Type B pancreatic cell (in vitro differentiated cells): ENCODE results near the gene MYL2. TPM values are rescaled to one million over a fixed set of nuclear protein-coding genes. Genes with fewer than 3 reads are reported as not detected.

Source experiments
- DNase-seq: peaks from one replicate; pipeline ENCODE4 v3.0.0; 2021; ENCODE audit warnings: mixed read lengths; ENCODE audit not compliant: unreplicated experiment; ENCODE audit errors: extremely low spot score
- H3K27ac Mint-ChIP-seq: 2 replicates; pipeline ENCODE4 v1.8.0; 2021; ENCODE audit warnings: mild to moderate bottlenecking, mixed read lengths
- H3K27me3 Mint-ChIP-seq: 2 replicates; pipeline ENCODE4 v1.8.0; 2021; ENCODE audit warnings: mixed read lengths
- H3K36me3 Mint-ChIP-seq: 2 replicates; pipeline ENCODE4 v1.8.0; 2021; ENCODE audit warnings: mixed read lengths
- H3K4me1 Mint-ChIP-seq: one replicate; pipeline ENCODE4 v1.8.0; 2021; ENCODE audit warnings: mixed read lengths; ENCODE audit not compliant: unreplicated experiment
- H3K4me3 Mint-ChIP-seq: 2 replicates; pipeline ENCODE4 v1.8.0; 2021; ENCODE audit warnings: mild to moderate bottlenecking, mixed read lengths
- H3K9me3 Mint-ChIP-seq: 2 replicates; pipeline ENCODE4 v1.8.0; 2021; ENCODE audit warnings: mixed read lengths
- total RNA-seq: library from RNA; stranded (reverse); gene quantifications from 2 replicates; pipeline ENCODE4 v1.2.1, GENCODE V29; 2021; ENCODE audit warnings: low replicate concordance
- TF ChIP-seq, protein P1 (sequence below): fragments of 200-600 bp; sonication (generic); conservative IDR thresholded peaks from 2 replicates; pipeline ENCODE4 v1.5.0; 2021; ENCODE audit warnings: antibody characterized with exemption, mild to moderate bottlenecking

MYL2 gene
- total RNA-seq, 1 donor from 2014 or later = not detected

DNA sequence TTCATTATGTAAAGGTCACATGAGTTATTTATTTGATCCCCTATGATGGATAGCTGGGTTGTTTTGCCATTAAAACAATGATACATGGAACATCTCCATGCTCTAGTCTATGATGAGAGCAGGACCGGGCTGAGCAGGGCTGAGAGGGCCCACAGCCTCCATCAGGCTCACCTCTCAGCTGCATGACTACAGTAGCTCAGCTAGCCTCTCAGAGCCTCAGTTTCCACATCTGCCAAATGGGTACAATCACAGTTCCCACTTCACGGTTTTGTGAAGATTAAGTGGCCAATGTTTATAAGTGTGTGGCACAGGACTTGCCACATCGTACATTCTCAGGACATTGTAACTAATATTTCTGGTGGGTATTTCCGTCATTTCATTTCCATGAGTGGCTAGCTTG lies 19.9 kb upstream of the MYL2 start:
- Mint-ChIP-seq H3K27me3 (peaks cover 17% of the 10 kb centered on the region), H3K9me3 (peaks cover 5% of the 10 kb centered on the region), H3K36me3 (no peaks in the 10 kb centered on the region), H3K27ac (no peak overlapping the region), H3K4me1 (peaks cover 8% of the 10 kb centered on the region), H3K4me3 (no peak overlapping the region)
- TF ChIP-seq, protein P1, sequence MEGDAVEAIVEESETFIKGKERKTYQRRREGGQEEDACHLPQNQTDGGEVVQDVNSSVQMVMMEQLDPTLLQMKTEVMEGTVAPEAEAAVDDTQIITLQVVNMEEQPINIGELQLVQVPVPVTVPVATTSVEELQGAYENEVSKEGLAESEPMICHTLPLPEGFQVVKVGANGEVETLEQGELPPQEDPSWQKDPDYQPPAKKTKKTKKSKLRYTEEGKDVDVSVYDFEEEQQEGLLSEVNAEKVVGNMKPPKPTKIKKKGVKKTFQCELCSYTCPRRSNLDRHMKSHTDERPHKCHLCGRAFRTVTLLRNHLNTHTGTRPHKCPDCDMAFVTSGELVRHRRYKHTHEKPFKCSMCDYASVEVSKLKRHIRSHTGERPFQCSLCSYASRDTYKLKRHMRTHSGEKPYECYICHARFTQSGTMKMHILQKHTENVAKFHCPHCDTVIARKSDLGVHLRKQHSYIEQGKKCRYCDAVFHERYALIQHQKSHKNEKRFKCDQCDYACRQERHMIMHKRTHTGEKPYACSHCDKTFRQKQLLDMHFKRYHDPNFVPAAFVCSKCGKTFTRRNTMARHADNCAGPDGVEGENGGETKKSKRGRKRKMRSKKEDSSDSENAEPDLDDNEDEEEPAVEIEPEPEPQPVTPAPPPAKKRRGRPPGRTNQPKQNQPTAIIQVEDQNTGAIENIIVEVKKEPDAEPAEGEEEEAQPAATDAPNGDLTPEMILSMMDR = no peak
- DNase-seq = no peak

DNA sequence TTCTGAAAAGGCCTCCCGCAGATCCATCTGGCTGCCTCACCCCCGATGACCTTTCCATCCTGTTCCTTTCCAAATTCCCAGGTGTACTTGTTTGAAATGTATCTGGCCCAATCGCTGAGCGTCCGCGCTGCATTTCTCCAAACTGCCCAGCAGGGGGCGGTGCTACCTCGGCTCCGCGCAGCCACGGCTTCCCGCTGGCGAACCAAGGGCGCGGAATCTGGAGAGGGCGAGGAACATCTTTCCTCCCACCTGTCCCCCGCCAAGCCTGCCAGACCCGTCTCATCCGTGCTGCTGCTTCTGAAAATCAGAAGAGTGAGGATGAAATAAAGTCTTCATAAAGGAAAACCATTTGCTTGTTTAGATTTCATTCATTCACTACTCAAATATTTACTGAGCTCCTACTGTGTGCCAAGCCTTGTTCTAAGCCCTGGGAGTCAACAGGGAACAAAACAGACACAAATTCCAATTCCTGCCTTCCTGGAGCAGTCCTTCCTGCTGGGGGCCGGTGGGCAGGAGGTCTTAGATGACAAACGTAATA lies 16.8 kb upstream of the MYL2 start:
- peaks cover 16% of the 10 kb centered on the region for H3K27me3 Mint-ChIP-seq
- TF ChIP-seq, protein P1 = peak; percentile 98
- H3K4me3 Mint-ChIP-seq = peak overlapping the region; percentile 40
- H3K36me3 Mint-ChIP-seq = no peaks in the 10 kb centered on the region
- H3K27ac Mint-ChIP-seq = peak overlapping the region; percentile 34
- H3K4me1 Mint-ChIP-seq = peaks cover 8% of the 10 kb centered on the region
- peaks cover 6% of the 10 kb centered on the region for H3K9me3 Mint-ChIP-seq
- peak; percentile 80 for DNase-seq

DNA sequence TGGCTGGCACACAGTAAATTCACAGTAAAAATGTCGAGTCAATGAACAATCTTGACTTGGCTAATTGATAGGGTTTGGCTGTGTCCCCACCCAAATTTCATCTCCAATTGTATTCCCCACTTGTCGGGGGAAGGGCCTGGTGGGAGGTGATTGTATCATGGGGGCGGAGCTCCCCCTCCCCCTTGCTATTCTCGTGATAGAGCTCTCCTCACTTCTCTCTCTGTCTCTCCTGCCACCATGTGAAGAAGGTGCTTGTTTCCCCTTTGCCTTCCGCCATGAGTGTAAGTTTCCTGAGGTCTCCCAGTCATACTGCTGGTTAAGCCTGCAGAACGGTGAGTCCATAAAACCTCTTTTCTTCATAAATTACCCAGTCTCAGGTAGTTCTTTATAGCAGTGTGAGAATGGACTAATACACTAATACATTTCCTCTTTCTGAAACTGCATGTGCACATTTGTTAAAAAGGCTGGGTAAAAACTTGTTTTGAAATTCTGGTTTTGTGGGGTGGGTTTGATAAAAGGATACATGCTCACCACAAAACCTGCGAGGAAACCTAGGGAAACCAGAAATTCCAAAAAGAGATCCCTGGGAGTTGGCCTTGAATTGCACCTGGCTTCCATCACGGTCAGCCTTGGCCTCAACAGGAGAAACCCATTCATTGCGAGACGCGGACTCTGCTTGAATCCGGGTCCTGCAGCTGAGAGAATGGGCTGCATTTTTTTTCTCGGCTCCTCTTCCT lies 16.2 kb upstream of the MYL2 start:
- no peak overlapping the region for H3K4me3 Mint-ChIP-seq
- H3K27ac Mint-ChIP-seq = peak overlapping the region; percentile 34
- TF ChIP-seq, protein P1 = no peak
- no peaks in the 10 kb centered on the region for H3K36me3 Mint-ChIP-seq
- peaks cover 8% of the 10 kb centered on the region for H3K4me1 Mint-ChIP-seq
- peaks cover 6% of the 10 kb centered on the region for H3K9me3 Mint-ChIP-seq
- peaks cover 21% of the 10 kb centered on the region for H3K27me3 Mint-ChIP-seq
- no peak for DNase-seq

DNA sequence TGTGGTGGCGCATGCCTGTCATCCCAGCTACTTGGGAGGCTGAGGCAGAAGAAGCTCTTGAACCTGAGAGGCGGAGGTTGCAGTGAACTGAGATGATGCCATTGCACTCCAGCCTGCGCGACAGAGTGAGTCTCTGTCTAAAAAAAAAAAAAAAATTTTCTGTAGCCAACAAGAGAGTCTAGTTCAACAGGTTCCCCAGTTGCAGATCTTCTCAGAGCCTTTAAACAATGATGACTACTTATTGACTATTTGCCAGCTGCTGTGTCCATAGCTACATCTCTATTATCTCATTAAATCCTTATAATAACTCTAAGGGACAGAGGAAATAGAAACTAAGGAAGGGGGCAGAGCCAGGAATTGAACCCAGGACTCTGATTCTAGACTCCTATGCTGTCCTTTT lies 15.2 kb upstream of the MYL2 start:
- DNase-seq = no peak
- TF ChIP-seq, protein P1 = no peak
- no peaks in the 10 kb centered on the region for H3K36me3 Mint-ChIP-seq
- H3K4me1 Mint-ChIP-seq = peaks cover 8% of the 10 kb centered on the region
- peaks cover 21% of the 10 kb centered on the region for H3K27me3 Mint-ChIP-seq
- H3K27ac Mint-ChIP-seq = peak overlapping the region; percentile 78
- peaks cover 6% of the 10 kb centered on the region for H3K9me3 Mint-ChIP-seq
- no peak overlapping the region for H3K4me3 Mint-ChIP-seq

DNA sequence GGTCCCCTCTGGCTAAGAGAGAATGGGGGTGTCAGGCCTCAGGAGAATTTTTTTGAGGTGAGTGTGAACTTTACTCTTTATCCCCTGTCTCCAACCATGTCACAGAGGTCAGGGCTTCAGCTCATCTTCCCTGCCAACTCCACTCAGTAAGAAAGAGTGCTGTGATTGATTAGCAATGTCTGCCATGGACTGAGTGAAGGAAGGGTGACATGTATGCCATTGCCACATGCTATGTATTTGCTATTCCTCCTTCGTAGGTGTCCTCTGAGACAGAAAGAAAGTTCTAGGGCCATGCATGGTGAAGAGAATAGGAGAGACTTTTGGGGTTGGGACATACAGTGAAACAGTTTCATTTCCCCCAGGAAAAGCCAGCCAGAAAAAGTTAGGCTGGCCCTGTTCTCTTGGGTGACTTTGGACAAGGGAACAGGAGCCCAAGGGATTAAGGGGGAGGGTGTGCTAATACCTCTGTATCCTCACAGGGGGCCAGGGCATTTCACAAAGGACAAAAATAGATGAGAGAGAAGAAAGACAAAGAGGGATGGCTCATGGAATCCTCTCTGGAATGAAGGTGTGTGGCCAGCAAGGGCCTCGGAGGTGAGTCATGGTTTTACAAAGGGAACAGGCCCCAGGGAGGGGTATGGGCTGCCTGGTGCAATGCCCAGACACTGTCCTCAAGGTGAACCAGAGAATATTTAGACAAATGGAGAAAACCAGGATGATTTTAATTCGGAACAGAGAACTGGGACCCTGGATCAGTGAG lies 13.9 kb upstream of the MYL2 start:
- Mint-ChIP-seq H3K27ac (peak overlapping the region; percentile 91), H3K36me3 (no peaks in the 10 kb centered on the region), H3K27me3 (peaks cover 21% of the 10 kb centered on the region), H3K9me3 (peaks cover 6% of the 10 kb centered on the region), H3K4me3 (peak overlapping the region; percentile 48), H3K4me1 (peaks cover 8% of the 10 kb centered on the region)
- TF ChIP-seq, protein P1 = no peak
- DNase-seq = no peak
